ENCODE data around the gene PDRG1. TPM values are rescaled to one million over a fixed set of nuclear protein-coding genes. Genes with fewer than 3 reads are reported as not detected.

PDRG1 gene
- total and polyA plus RNA-seq, 2 donors (not counting 3 experiments of a cell fraction or from before 2014, with no cell fraction given), result 14.6 to 17.0 TPM

Small RNAs within 50 kb of the gene (small RNA-seq; reads per million reads assigned to genes)
- 15.3 reads per million, percentile 73 among the genes with 10 or more reads in this experiment for gene RNU1-94P (ENCODE audit: insufficient read depth, insufficient read length, low read depth, low replicate concordance)

Other genes starting within 250 kb of the PDRG1 start
- 101 and 105 TPM in 2 replicates for gene BCL2L1, start 229.2 kb downstream of the PDRG1 start, total RNA-seq
- 78.0 and 81.3 TPM in 2 replicates for gene BCL2L1, start 229.2 kb downstream of the PDRG1 start, polyA plus RNA-seq
- gene TPX2, start 212.8 kb downstream of the PDRG1 start, total RNA-seq, result 112 and 114 TPM in 2 replicates
- 18.1 and 24.8 TPM in 2 replicates for gene TPX2, start 212.8 kb downstream of the PDRG1 start, polyA plus RNA-seq
- gene MYLK2, start 132.7 kb downstream of the PDRG1 start, total RNA-seq, result 2.7 and 3.2 TPM in 2 replicates
- gene MYLK2, start 132.7 kb downstream of the PDRG1 start, polyA plus RNA-seq, result 2.6 and 3.7 TPM in 2 replicates
- not detected in 2 replicates for gene FOXS1, start 106.4 kb downstream of the PDRG1 start, total RNA-seq
- 0.81 and 0.84 TPM in 2 replicates for gene FOXS1, start 106.4 kb downstream of the PDRG1 start, polyA plus RNA-seq
- gene DUSP15, start 81.5 kb downstream of the PDRG1 start, total RNA-seq, result 0.62 TPM in 1 of 2 replicates, not detected in the other
- gene DUSP15, start 81.5 kb downstream of the PDRG1 start, polyA plus RNA-seq, result 0.33 and 0.75 TPM in 2 replicates
- gene TTLL9, start 81.4 kb downstream of the PDRG1 start, total RNA-seq, result not detected in 2 replicates
- 0.03 TPM in 1 of 2 replicates, not detected in the other for gene TTLL9, start 81.4 kb downstream of the PDRG1 start, polyA plus RNA-seq
- gene XKR7, start 16.1 kb upstream of the PDRG1 start, total RNA-seq, result 0.04 TPM in 1 of 2 replicates, not detected in the other
- gene XKR7, start 16.1 kb upstream of the PDRG1 start, polyA plus RNA-seq, result not detected in 2 replicates
- gene CCM2L, start 58.4 kb upstream of the PDRG1 start, total RNA-seq, result 12.4 and 13.4 TPM in 2 replicates
- 10.8 and 15.1 TPM in 2 replicates for gene CCM2L, start 58.4 kb upstream of the PDRG1 start, polyA plus RNA-seq
- not detected in 2 replicates for gene HCK, start 100.2 kb upstream of the PDRG1 start, total RNA-seq
- gene HCK, start 100.2 kb upstream of the PDRG1 start, polyA plus RNA-seq, result not detected in 2 replicates
- 46.4 and 48.2 TPM in 2 replicates for gene TM9SF4, start 157.7 kb upstream of the PDRG1 start, total RNA-seq
- 61.9 and 67.3 TPM in 2 replicates for gene TM9SF4, start 157.7 kb upstream of the PDRG1 start, polyA plus RNA-seq